Gastroesophageal sphincter (tissue), 4 donors: ENCODE results near the gene LRRC31. TPM values are rescaled to one million over a fixed set of nuclear protein-coding genes. Genes with fewer than 3 reads are reported as not detected.

Experiments
- ATAC-seq: fragments of 150-250 bp; one replicate; pipeline ENCODE4 v1.9.1; 2016; ENCODE audit warnings: mild to moderate bottlenecking, moderate library complexity
- H3K27ac ChIP-seq, 4 donors: fragments of 200-600 bp; sonication (generic) in 3 of 4; 1 replicate in 3 of 4; 2 replicates in 1 of 4; pipeline ENCODE4 v1.5.1; 2016 to 2019
- H3K27me3 ChIP-seq: fragments of 200-600 bp; sonication (generic); one replicate; pipeline ENCODE4 v1.5.1; 2019
- H3K36me3 ChIP-seq, 2 donors: fragments of 200-600 bp; sonication (generic); one replicate each; pipeline ENCODE4 v1.5.1; 2019; ENCODE audit warnings: control low read depth in 1 of 2
- H3K4me1 ChIP-seq, 3 donors: fragments of 200-600 bp; sonication (generic); 1 replicate in 2 of 3; 2 replicates in 1 of 3; pipeline ENCODE4 v1.5.1; 2016 to 2019; ENCODE audit warnings: control low read depth in 2 of 3
- H3K4me3 ChIP-seq, 2 donors: fragments of 200-600 bp; sonication (generic); one replicate each; pipeline ENCODE4 v1.5.1; 2019; ENCODE audit warnings: mild to moderate bottlenecking in 1 of 2, moderate library complexity in 1 of 2
- H3K9me3 ChIP-seq, 3 donors: fragments of 200-600 bp; sonication (generic); one replicate each; pipeline ENCODE4 v1.5.1; 2017 to 2019; ENCODE audit warnings: control low read depth in 2 of 3
- EP300 ChIP-seq: sonication (generic); formaldehyde crosslinking; IDR thresholded peaks from one replicate; pipeline ENCODE4 v1.6.1; 2017; ENCODE audit warnings: antibody characterized with exemption, mild to moderate bottlenecking
- POLR2A ChIP-seq, 2 donors: fragments of 450-650 bp; IDR thresholded peaks; one replicate each; pipeline ENCODE4 v1.6.1; 2017; ENCODE audit warnings: antibody characterized with exemption in 2 of 2, mild to moderate bottlenecking in 2 of 2, moderate library complexity in 1 of 2
- POLR2AphosphoS5 ChIP-seq: sonication (generic); formaldehyde crosslinking; IDR thresholded peaks from one replicate; pipeline ENCODE4 v1.6.1; 2017; ENCODE audit warnings: antibody characterized with exemption
- WGBS, 2 donors: methylation state at CpG; one replicate each; pipeline ENCODE4 v1.1.5; 2018; ENCODE audit warnings: low coverage in 1 of 2; 5-methylcytosine and 5-hydroxymethylcytosine counted together
- total RNA-seq, 4 donors: library from RNA; depleted of rRNA; stranded (reverse); fragments of >200 nt; gene quantifications; one replicate each; pipeline ENCODE4 v1.1.0, GENCODE V29; 2016
- TF ChIP-seq, protein P1 (sequence below), 4 experiments: fragments of 200-600 bp in 2 of 4; fragments of 450-650 bp in 2 of 4; sonication (generic) in 1 of 4; IDR thresholded peaks; one replicate each; pipeline ENCODE4 v1.5.1; 2017 to 2019; ENCODE audit warnings: antibody characterized with exemption in 4 of 4, mild to moderate bottlenecking in 2 of 4, moderate library complexity in 2 of 4

Gene LRRC31
- total RNA-seq, 4 donors from 2014 or later = 0.35 TPM; not detected in 3

DNA sequence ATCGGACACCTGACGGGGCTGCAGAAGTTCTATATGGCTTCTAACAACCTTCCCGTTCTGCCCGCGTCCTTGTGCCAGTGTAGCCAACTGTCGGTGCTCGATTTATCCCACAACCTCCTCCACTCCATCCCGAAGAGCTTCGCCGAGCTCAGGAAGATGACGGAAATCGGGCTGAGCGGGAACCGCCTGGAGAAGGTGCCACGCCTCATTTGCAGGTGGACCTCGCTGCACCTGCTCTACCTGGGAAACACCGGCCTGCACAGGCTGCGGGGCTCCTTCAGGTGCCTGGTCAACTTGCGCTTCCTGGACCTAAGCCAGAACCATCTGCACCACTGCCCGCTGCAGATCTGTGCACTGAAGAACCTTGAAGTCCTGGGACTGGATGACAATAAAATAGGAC lies 47.2 kb downstream of the LRRC31 start:
- TF ChIP-seq EP300 (no peak), POLR2A (IDR thresholded peaks at IDR 0.05) (no peak), POLR2AphosphoS5 (no peak)
- TF ChIP-seq, protein P1, sequence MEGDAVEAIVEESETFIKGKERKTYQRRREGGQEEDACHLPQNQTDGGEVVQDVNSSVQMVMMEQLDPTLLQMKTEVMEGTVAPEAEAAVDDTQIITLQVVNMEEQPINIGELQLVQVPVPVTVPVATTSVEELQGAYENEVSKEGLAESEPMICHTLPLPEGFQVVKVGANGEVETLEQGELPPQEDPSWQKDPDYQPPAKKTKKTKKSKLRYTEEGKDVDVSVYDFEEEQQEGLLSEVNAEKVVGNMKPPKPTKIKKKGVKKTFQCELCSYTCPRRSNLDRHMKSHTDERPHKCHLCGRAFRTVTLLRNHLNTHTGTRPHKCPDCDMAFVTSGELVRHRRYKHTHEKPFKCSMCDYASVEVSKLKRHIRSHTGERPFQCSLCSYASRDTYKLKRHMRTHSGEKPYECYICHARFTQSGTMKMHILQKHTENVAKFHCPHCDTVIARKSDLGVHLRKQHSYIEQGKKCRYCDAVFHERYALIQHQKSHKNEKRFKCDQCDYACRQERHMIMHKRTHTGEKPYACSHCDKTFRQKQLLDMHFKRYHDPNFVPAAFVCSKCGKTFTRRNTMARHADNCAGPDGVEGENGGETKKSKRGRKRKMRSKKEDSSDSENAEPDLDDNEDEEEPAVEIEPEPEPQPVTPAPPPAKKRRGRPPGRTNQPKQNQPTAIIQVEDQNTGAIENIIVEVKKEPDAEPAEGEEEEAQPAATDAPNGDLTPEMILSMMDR (IDR thresholded peaks at IDR 0.05) = no peak
- no peaks in the 10 kb centered on the region for H3K36me3 ChIP-seq
- peaks cover 16% of the 10 kb centered on the region for H3K27me3 ChIP-seq
- no peak overlapping the region for H3K27ac ChIP-seq
- WGBS, 2 donors = 98% methylated on average over 15 of the region's 20 CpGs; no CpG with 5 or more reads in 1 of the 2 donors
- H3K4me1 ChIP-seq = no peaks in the 10 kb centered on the region
- H3K4me3 ChIP-seq = no peak overlapping the region
- no peak for ATAC-seq
- no peaks in the 10 kb centered on the region for H3K9me3 ChIP-seq

- Histone ChIP-seq H3K4me1 (no peaks in the 10 kb centered on the region), H3K27me3 (peaks cover 16% of the 10 kb centered on the region), H3K27ac (no peak overlapping the region), H3K9me3 (no peaks in the 10 kb centered on the region), H3K4me3 (no peak overlapping the region), H3K36me3 (no peaks in the 10 kb centered on the region)
- TF ChIP-seq, protein P1 (IDR thresholded peaks at IDR 0.05) = no peak
- no peak for TF ChIP-seq EP300
- TF ChIP-seq POLR2AphosphoS5 = no peak
- TF ChIP-seq POLR2A (IDR thresholded peaks at IDR 0.05) = no peak
- ATAC-seq = no peak
- WGBS, 2 donors = 88 to 100% methylated on average over 2 to 11 of the region's 15 CpGs
Measured at GRCh38 chr3:169822091-169822490, 47.6 kb downstream of the LRRC31 start.

DNA sequence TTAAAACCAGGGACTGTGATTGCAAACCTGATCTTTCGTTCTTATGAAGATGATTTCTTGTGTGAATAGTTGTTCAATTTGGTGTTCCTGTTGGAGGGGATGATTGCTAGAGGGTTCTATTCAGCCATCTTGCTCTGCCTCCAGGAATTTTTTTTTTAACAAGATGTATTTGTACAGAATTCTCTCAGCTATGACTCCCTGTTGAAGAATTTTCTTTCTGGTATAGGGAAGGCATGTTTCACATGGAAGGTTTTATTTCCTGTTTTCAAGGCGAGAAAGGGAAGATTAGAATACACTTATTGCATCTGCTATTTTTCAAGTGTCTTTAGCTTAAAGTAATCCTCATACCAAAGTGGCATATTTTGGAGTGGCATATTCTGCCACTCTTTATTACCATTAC lies 51.4 kb downstream of the LRRC31 start:
- Histone ChIP-seq H3K4me3 (no peak overlapping the region), H3K4me1 (peaks cover 0 to 9% (median 2%) of the 10 kb centered on the region in 3 donors), H3K36me3 (no peaks in the 10 kb centered on the region), H3K27ac (no peak overlapping the region), H3K27me3 (peaks cover 13% of the 10 kb centered on the region), H3K9me3 (peaks cover 0 to 5% (median 0%) of the 10 kb centered on the region in 3 donors)
- TF ChIP-seq, protein P1 (IDR thresholded peaks at IDR 0.05) = no peak
- TF ChIP-seq POLR2A (IDR thresholded peaks at IDR 0.05) (no peak), EP300 (no peak), POLR2AphosphoS5 (no peak)
- 75% methylated on average over 2 of the region's 2 CpGs; no CpG with 5 or more reads in 1 of the 2 donors for WGBS, 2 donors
- ATAC-seq = no peak

- no peaks in the 10 kb centered on the region for H3K36me3 ChIP-seq
- H3K9me3 ChIP-seq = peaks cover 0 to 5% (median 0%) of the 10 kb centered on the region in 3 donors
- ATAC-seq = no peak
- H3K4me1 ChIP-seq = peaks cover 0 to 35% (median 11%) of the 10 kb centered on the region in 3 donors
- no peak overlapping the region for H3K27ac ChIP-seq
- WGBS, 2 donors = 92 to 95% methylated on average over 4 of the region's 4 CpGs
- H3K27me3 ChIP-seq = no peaks in the 10 kb centered on the region
- TF ChIP-seq EP300 (no peak), POLR2AphosphoS5 (no peak), POLR2A (IDR thresholded peaks at IDR 0.05) (no peak)
- TF ChIP-seq, protein P1 (IDR thresholded peaks at IDR 0.05) = no peak
- no peak overlapping the region for H3K4me3 ChIP-seq
Measured at GRCh38 chr3:169815590-169816150, 54.1 kb downstream of the LRRC31 start.
